GM12874 (cell line): ENCODE data around the gene KAZN.

ENCODE experiments used
- CTCF ChIP-seq: IDR thresholded peaks from 2 replicates; pipeline ENCODE4 v1.5.1; 2011; ENCODE audit warnings: low read depth, mild to moderate bottlenecking, control low read depth, low read length, moderate library complexity; ENCODE audit not compliant: insufficient read depth

KAZN gene

GRCh38 chr1:15167386-15167785 is 568.9 kb downstream of the KAZN start:
- no peak for TF ChIP-seq CTCF
